HepG2 (cell line): ENCODE data around the gene MGLL. TPM values are rescaled to one million over a fixed set of nuclear protein-coding genes. Genes with fewer than 3 reads are reported as not detected.

Experiments used
- ATAC-seq: fragments of 200-7000 bp; cut with Tn5 transposase; 3 replicates; pipeline ENCODE4 v1.9.1; 2020; ENCODE audit warnings: mild to moderate bottlenecking, moderate library complexity
- BruUV-seq: library from RNA; stranded (reverse); fragments of 400-500 nt; replicated peaks from 2 replicates; lab custom pipeline; 2021; lab: Mats Ljungman, UMichigan
- CTCF ChIA-PET: fragments of 300-600 bp; formaldehyde crosslinking; extraction: SDS; loops from one replicate; lab custom pipeline; 2021; ENCODE audit warnings: low total read pairs, inconsistent platforms, low intra/inter-chr PET ratio; lab: Yijun Ruan, JAX
- POLR2A ChIA-PET: fragments of 350-600 bp; sonication (Branson Sonifier 250); formaldehyde crosslinking; loops from one replicate; lab custom pipeline; 2020; ENCODE audit warnings: antibody characterized with exemption, inconsistent platforms; lab: Yijun Ruan, JAX
- DNase-seq: peaks from one replicate; pipeline ENCODE4 v3.0.0-alpha.2; 2015; ENCODE audit warnings: low spot score
- FAIRE-seq: peaks from 3 replicates; lab custom pipeline; 2011; peaks lifted over from hg19 to GRCh38; lab: Jason Lieb, UNC
- H2AFZ ChIP-seq: one replicate; pipeline ENCODE4 v1.6.1; 2011; ENCODE audit warnings: low read length, inconsistent platforms
- H3K27ac ChIP-seq: fragments of 300-600 bp; 3 replicates; pipeline ENCODE4 v1.8.0; 2011; ENCODE audit warnings: mixed run types, mild to moderate bottlenecking, mixed read lengths, low read length, inconsistent platforms; ENCODE audit not compliant: insufficient read depth; ENCODE audit errors: extremely low read length
- H3K27me3 ChIP-seq, 2 experiments: fragments of 200-600 bp in 1 of 2; 2 replicates in 1 of 2; 3 replicates in 1 of 2; pipeline versions ENCODE4 v1.6.0 to v1.8.0; 2011; ENCODE audit warnings: low read length in 2 of 2, mild to moderate bottlenecking in 2 of 2, moderate library complexity in 2 of 2, inconsistent platforms in 1 of 2; ENCODE audit not compliant: insufficient read depth in 2 of 2, control insufficient read depth in 1 of 2
- H3K36me3 ChIP-seq, 2 experiments: fragments of 200-600 bp in 1 of 2; replicated peaks in 1 of 2; 2 replicates in 1 of 2; 3 replicates in 1 of 2; pipeline versions ENCODE4 v1.5.1 to v1.8.0; 2011; ENCODE audit warnings: low read length in 2 of 2, inconsistent platforms in 1 of 2; ENCODE audit not compliant: insufficient read depth in 2 of 2, control insufficient read depth in 1 of 2
- H3K4me1 ChIP-seq: 2 replicates; pipeline ENCODE4 v1.5.1; 2012; ENCODE audit warnings: low read length, inconsistent platforms; ENCODE audit not compliant: insufficient read depth
- H3K4me2 ChIP-seq: 2 replicates; pipeline ENCODE4 v1.6.0; 2011; ENCODE audit warnings: low read depth, low read length, inconsistent platforms
- H3K4me3 ChIP-seq, 3 experiments: fragments of 200-600 bp in 1 of 3; sonication (generic), shearing (Covaris generic) in 1 of 3; replicated peaks in 1 of 3; 2 replicates each; pipeline ENCODE4 v1.5.1; 2011 to 2016; ENCODE audit warnings: low read length in 3 of 3, inconsistent platforms in 2 of 3, low read depth in 2 of 3, mild to moderate bottlenecking in 2 of 3, control low read depth in 1 of 3, mixed read lengths in 1 of 3; ENCODE audit not compliant: insufficient read depth in 1 of 3
- H3K79me2 ChIP-seq: one replicate; pipeline ENCODE4 v1.6.1; 2011; ENCODE audit warnings: low read length, inconsistent platforms; ENCODE audit not compliant: insufficient read depth
- H3K9ac ChIP-seq: 2 replicates; pipeline ENCODE4 v1.6.0; 2011; ENCODE audit warnings: mild to moderate bottlenecking, low read depth, low read length, inconsistent platforms; ENCODE audit not compliant: insufficient read depth
- H3K9me3 ChIP-seq: 2 replicates; pipeline ENCODE4 v1.5.1; 2012; ENCODE audit warnings: mild to moderate bottlenecking, low read length
- H4K20me1 ChIP-seq: 2 replicates; pipeline ENCODE4 v1.6.0; 2011; ENCODE audit warnings: inconsistent platforms, mild to moderate bottlenecking, low read length, moderate library complexity; ENCODE audit not compliant: insufficient read depth
- ARNTL ChIP-seq: sonication (generic); formaldehyde crosslinking; IDR thresholded peaks from 2 replicates; pipeline ENCODE4 v1.4.0; 2020; ENCODE audit warnings: mild to moderate bottlenecking, missing genetic modification reagents
- CBX5 ChIP-seq: sonication (generic); formaldehyde crosslinking; IDR thresholded peaks from 2 replicates; pipeline ENCODE4 v1.4.0; 2020; ENCODE audit warnings: missing genetic modification reagents, borderline replicate concordance
- FOXK2 ChIP-seq: fragments of 450-650 bp; IDR thresholded peaks from 2 replicates; pipeline ENCODE4 v1.6.1; 2016
- GATA4 ChIP-seq: sonication (generic); IDR thresholded peaks from 2 replicates; pipeline ENCODE4 v1.6.1; 2016; ENCODE audit warnings: antibody characterized with exemption, low read depth, borderline replicate concordance
- GLI4 ChIP-seq: sonication (generic); formaldehyde crosslinking; IDR thresholded peaks from 2 replicates; pipeline ENCODE4 v1.5.1; 2020; ENCODE audit warnings: missing genetic modification reagents, mild to moderate bottlenecking, moderate library complexity, borderline replicate concordance
- GPN1 ChIP-seq: sonication (generic); formaldehyde crosslinking; IDR thresholded peaks from 2 replicates; pipeline ENCODE4 v1.5.1; 2020; ENCODE audit warnings: missing genetic modification reagents, borderline replicate concordance
- HDAC1 ChIP-seq: sonication (generic); formaldehyde crosslinking; IDR thresholded peaks from 2 replicates; pipeline ENCODE4 v1.5.1; 2020; ENCODE audit warnings: mild to moderate bottlenecking, missing genetic modification reagents
- HOXD1 ChIP-seq: sonication (generic); formaldehyde crosslinking; IDR thresholded peaks from 2 replicates; pipeline ENCODE4 v1.5.0; 2020; ENCODE audit warnings: missing genetic modification reagents
- IKZF4 ChIP-seq: sonication (generic); formaldehyde crosslinking; IDR thresholded peaks from 2 replicates; pipeline ENCODE4 v1.5.1; 2020; ENCODE audit warnings: borderline replicate concordance, mild to moderate bottlenecking, low read depth, missing genetic modification reagents; ENCODE audit errors: not compliant biosample characterization
- IRF2 ChIP-seq: IDR thresholded peaks from 2 replicates; pipeline ENCODE4 v1.6.1; 2018; ENCODE audit warnings: missing genetic modification reagents, missing compliant biosample characterization
- TAF15 ChIP-seq: fragments of 200-400 bp; formaldehyde crosslinking; IDR thresholded peaks from one replicate; pipeline ENCODE4 v1.6.1; 2018; ENCODE audit warnings: mild to moderate bottlenecking, low read depth, low read length; ENCODE audit not compliant: poor library complexity, severe bottlenecking
- TEAD2 ChIP-seq: sonication (generic); formaldehyde crosslinking; IDR thresholded peaks from 2 replicates; pipeline ENCODE4 v1.9.0; 2021; ENCODE audit warnings: missing genetic modification reagents
- ZFY ChIP-seq: sonication (generic); formaldehyde crosslinking; IDR thresholded peaks from 2 replicates; pipeline ENCODE4 v1.4.0; 2020; ENCODE audit warnings: missing genetic modification reagents
- ZNF101 ChIP-seq: sonication (generic); formaldehyde crosslinking; IDR thresholded peaks from 2 replicates; pipeline ENCODE4 v1.4.0; 2020; ENCODE audit warnings: mild to moderate bottlenecking, low read depth, missing genetic modification reagents, borderline replicate concordance
- ZNF225 ChIP-seq: sonication (generic); formaldehyde crosslinking; IDR thresholded peaks from 2 replicates; pipeline ENCODE4 v1.4.0; 2020; ENCODE audit warnings: mild to moderate bottlenecking, missing genetic modification reagents
- ZNF274 ChIP-seq: sonication (generic); formaldehyde crosslinking; IDR thresholded peaks from 2 replicates; pipeline ENCODE4 v1.5.1; 2020; ENCODE audit warnings: mild to moderate bottlenecking, missing genetic modification reagents
- ZNF33B ChIP-seq: sonication (generic); formaldehyde crosslinking; IDR thresholded peaks from 2 replicates; pipeline ENCODE4 v1.5.1; 2020; ENCODE audit warnings: mild to moderate bottlenecking, missing genetic modification reagents
- ZNF607 ChIP-seq: sonication (generic); formaldehyde crosslinking; IDR thresholded peaks from 2 replicates; pipeline ENCODE4 v1.5.1; 2020; ENCODE audit warnings: missing genetic modification reagents, mild to moderate bottlenecking, borderline replicate concordance
- ZNF7 ChIP-seq: IDR thresholded peaks from 2 replicates; pipeline ENCODE4 v1.6.1; 2016; ENCODE audit warnings: missing biosample characterization, missing genetic modification reagents
- ZNF782 ChIP-seq: sonication (generic); formaldehyde crosslinking; IDR thresholded peaks from 2 replicates; pipeline ENCODE4 v1.4.0; 2020; ENCODE audit warnings: missing genetic modification reagents, mild to moderate bottlenecking, borderline replicate concordance
- WGBS: methylation state at CpG from one replicate; pipeline ENCODE4 v1.1.6; 2017; ENCODE audit warnings: low lambda C conversion rate; 5-methylcytosine and 5-hydroxymethylcytosine counted together
- in situ Hi-C: cut with HindIII; loops from 2 replicates; pipeline ENCODE4 v1.10.0; 2017; ENCODE audit warnings: low pct_unique_long_range_greater_than_20kb; ENCODE audit not compliant: extremely low pct_ligation_motif_present
- intact Hi-C: fragments of 100-400 bp; cut with micrococcal nuclease; formaldehyde crosslinking; loops from one replicate; pipeline ENCODE4 v1.10.0; 2022; ENCODE audit not compliant: unreplicated experiment
- polyA plus RNA-seq, 8 experiments: library from polyadenylated mRNA; depleted of rRNA in 3 of 8; stranded (reverse) in 7 of 8; unstranded in 1 of 8; fragments of >200 nt; fragmentation: Illumina TruSeq in 4 of 8; extraction: Trizol in 4 of 8; gene quantifications; 2 replicates each; pipeline versions ENCODE4 v1.2.1 to v1.2.3, GENCODE V29; 2011 to 2016; ENCODE audit warnings: low read depth in 4 of 8, missing spikeins in 1 of 8, mixed read lengths in 1 of 8; ENCODE audit not compliant: insufficient read depth in 1 of 8
- total RNA-seq, 5 experiments: library from RNA; depleted of rRNA; stranded (reverse); fragments of >200 nt; fragmentation: Illumina TruSeq; extraction: Trizol; gene quantifications; 2 replicates each; pipeline ENCODE4 v1.2.3, GENCODE V29; 2016; ENCODE audit warnings: low read depth in 1 of 5
- TF ChIP-seq, protein P1 (sequence below): sonication (generic); formaldehyde crosslinking; IDR thresholded peaks from 2 replicates; pipeline ENCODE4 v1.5.1; 2020; ENCODE audit warnings: missing genetic modification reagents, mild to moderate bottlenecking, borderline replicate concordance
- TF ChIP-seq, protein P2 (sequence below): sonication (generic); formaldehyde crosslinking; IDR thresholded peaks from 2 replicates; pipeline ENCODE4 v1.5.0; 2020; ENCODE audit warnings: mild to moderate bottlenecking, missing genetic modification reagents, borderline replicate concordance
- TF ChIP-seq, protein P3 (sequence below): sonication (generic); formaldehyde crosslinking; IDR thresholded peaks from 2 replicates; pipeline ENCODE4 v1.4.0; 2020; ENCODE audit warnings: missing genetic modification reagents

Gene MGLL
- total and polyA plus RNA-seq, 2 of the 13 experiments (the other 11 are each of a cell fraction or from before 2014, with no cell fraction given) = not detected

DNA sequence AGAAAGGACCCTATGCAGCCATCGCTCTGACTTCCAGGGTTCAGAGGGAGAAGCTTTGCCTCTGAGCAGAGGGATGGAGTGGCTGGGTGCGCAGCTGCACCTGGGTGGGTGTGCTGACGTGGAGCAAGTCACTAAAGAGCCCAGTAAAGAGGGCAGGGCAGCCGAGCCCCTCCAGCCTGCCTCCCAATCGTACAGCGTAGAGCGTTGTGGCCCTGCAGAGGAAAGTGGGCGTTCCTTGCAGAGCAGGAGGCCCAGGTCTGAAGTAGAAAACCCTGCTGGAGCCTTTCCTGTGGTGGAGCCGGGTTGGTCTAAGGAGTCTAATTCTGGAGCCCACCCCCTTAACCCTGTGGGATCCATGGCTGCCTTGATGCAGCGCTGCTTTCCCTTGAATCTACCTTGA, 88.5 kb downstream of the MGLL start (continued):
- TF ChIP-seq ZNF33B (CRISPR knock-in tag) (no peak), GPN1 (CRISPR knock-in tag) (no peak), ZNF101 (CRISPR knock-in tag) (no peak)

DNA sequence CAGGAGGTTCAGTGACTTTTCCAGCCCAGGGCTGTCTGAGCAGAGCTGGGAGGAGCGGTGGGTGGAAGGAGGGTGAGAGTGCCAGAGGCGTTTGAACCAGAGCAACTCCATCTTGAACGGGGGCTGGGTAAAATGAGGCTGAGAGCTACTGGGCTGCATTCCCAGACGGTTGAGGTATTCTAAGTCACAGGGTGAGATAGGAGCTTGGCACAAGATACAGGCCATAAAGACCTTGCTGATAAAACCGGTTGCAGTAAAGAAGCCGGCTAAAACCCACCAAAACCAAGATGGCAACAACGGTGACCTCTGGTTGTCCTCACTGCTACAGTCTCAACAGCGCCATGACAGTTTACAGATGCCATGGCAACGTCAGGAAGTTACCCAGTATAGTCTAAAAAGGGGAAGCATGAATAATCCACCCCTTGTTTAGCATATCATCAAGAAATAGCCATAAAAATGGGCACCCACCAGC, 89.4 kb downstream of the MGLL start:
- TF ChIP-seq GATA4 (no peak), ZNF274 (no peak), ZFY (CRISPR knock-in tag) (no peak), TEAD2 (CRISPR knock-in tag) (no peak), HDAC1 (CRISPR knock-in tag) (no peak), TAF15 (no peak), ZNF782 (no peak), ZNF7 (CRISPR knock-in tag) (no peak), IKZF4 (CRISPR knock-in tag) (no peak), ZNF607 (CRISPR knock-in tag) (no peak), IRF2 (CRISPR knock-in tag) (no peak), ARNTL (CRISPR knock-in tag) (no peak), GLI4 (no peak), ZNF225 (CRISPR knock-in tag) (no peak), CBX5 (no peak), FOXK2 (no peak), HOXD1 (CRISPR knock-in tag) (no peak)
- TF ChIP-seq, protein P1, sequence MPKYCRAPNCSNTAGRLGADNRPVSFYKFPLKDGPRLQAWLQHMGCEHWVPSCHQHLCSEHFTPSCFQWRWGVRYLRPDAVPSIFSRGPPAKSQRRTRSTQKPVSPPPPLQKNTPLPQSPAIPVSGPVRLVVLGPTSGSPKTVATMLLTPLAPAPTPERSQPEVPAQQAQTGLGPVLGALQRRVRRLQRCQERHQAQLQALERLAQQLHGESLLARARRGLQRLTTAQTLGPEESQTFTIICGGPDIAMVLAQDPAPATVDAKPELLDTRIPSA (CRISPR knock-in tag) = no peak
- TF ChIP-seq, protein P2, sequence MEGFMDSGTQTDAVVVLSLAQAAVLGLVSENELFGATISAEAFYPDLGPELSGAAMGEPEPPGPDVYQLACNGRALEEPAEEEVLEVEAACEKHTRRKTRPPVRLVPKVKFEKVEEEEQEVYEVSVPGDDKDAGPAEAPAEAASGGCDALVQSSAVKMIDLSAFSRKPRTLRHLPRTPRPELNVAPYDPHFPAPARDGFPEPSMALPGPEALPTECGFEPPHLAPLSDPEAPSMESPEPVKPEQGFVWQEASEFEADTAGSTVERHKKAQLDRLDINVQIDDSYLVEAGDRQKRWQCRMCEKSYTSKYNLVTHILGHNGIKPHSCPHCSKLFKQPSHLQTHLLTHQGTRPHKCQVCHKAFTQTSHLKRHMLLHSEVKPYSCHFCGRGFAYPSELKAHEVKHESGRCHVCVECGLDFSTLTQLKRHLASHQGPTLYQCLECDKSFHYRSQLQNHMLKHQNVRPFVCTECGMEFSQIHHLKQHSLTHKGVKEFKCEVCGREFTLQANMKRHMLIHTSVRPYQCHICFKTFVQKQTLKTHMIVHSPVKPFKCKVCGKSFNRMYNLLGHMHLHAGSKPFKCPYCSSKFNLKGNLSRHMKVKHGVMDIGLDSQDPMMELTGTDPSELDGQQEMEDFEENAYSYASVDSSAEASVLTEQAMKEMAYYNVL = no peak
- TF ChIP-seq, protein P3, sequence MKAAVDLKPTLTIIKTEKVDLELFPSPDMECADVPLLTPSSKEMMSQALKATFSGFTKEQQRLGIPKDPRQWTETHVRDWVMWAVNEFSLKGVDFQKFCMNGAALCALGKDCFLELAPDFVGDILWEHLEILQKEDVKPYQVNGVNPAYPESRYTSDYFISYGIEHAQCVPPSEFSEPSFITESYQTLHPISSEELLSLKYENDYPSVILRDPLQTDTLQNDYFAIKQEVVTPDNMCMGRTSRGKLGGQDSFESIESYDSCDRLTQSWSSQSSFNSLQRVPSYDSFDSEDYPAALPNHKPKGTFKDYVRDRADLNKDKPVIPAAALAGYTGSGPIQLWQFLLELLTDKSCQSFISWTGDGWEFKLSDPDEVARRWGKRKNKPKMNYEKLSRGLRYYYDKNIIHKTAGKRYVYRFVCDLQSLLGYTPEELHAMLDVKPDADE = no peak
- BruUV-seq = no TSS peak

More for the DNA sequence above, 89.4 kb downstream of the MGLL start:
- CTCF ChIA-PET = no interaction called here
- 25% methylated on average over 9 of the region's 9 CpGs for WGBS
- H3K4me3 ChIP-seq = no peak overlapping the region
- no peak overlapping the region for H2AFZ ChIP-seq
- intact Hi-C loops (no loop called here), in situ Hi-C loops (no loop called here)
- no peak overlapping the region for H3K4me2 ChIP-seq
- no peaks in the 10 kb centered on the region for H3K79me2 ChIP-seq
- DNase-seq (no peak), ATAC-seq (no peak), FAIRE-seq (no peak)
- no peaks in the 10 kb centered on the region for H3K36me3 ChIP-seq
- POLR2A ChIA-PET = no interaction called here
- no peak overlapping the region for H3K27ac ChIP-seq
- H3K27me3 ChIP-seq = peaks cover 2 to 25% of the 10 kb centered on the region in 2 experiments; a peak in 4 of 5 replicates
- H3K9ac ChIP-seq = no peak overlapping the region
- H3K4me1 ChIP-seq = no peaks in the 10 kb centered on the region
- no peaks in the 10 kb centered on the region for H4K20me1 ChIP-seq
- no peaks in the 10 kb centered on the region for H3K9me3 ChIP-seq
